ENCODE measurements around the gene DEPDC1. TPM values are rescaled to one million over a fixed set of nuclear protein-coding genes. Genes with fewer than 3 reads are reported as not detected.
"Not testable (repeated sequence)": the region's sequence is repeated elsewhere in the genome, so short reads cannot be mapped to it uniquely, and the experiment has no call there.

Gene DEPDC1
- total RNA-seq, 1 donor, result 30.2 TPM

- DNase-seq (ENCODE audit: low read depth), result no peak
- TF ChIP-seq CTCF (IDR thresholded peaks at IDR 0.05; ENCODE audit: insufficient read depth, low read depth, low read length), result no peak
- H3K4me3 ChIP-seq (ENCODE audit: low read depth, low read length), result no peak overlapping the region
These were observed 18.2 kb downstream of the DEPDC1 start for GRCh38 chr1:68478662-68479061.

- not testable (repeated sequence) for H3K4me3 ChIP-seq (ENCODE audit: low read depth, low read length); DNase-seq (ENCODE audit: low read depth)
These were observed 20.3 kb downstream of the DEPDC1 start for GRCh38 chr1:68476626-68477025.

- DNase-seq (ENCODE audit: low read depth), result no peak
- no peak overlapping the region for H3K4me3 ChIP-seq (ENCODE audit: low read depth, low read length)
- no peak for TF ChIP-seq CTCF (IDR thresholded peaks at IDR 0.05; ENCODE audit: insufficient read depth, low read depth, low read length)
These were observed 23.8 kb downstream of the DEPDC1 start for GRCh38 chr1:68473060-68473459.

- H3K4me3 ChIP-seq (ENCODE audit: low read depth, low read length), result no peak overlapping the region
- DNase-seq (ENCODE audit: low read depth), result peak; percentile 34
- TF ChIP-seq CTCF (IDR thresholded peaks at IDR 0.05; ENCODE audit: insufficient read depth, low read depth, low read length), result peak; percentile 74
These were observed 26.4 kb downstream of the DEPDC1 start for GRCh38 chr1:68470388-68470970.

GRCh38 chr1:68464891-68465290, 32.0 kb downstream of the DEPDC1 start:
- no peak for DNase-seq (ENCODE audit: low read depth)
- H3K4me3 ChIP-seq (ENCODE audit: low read depth, low read length), result no peak overlapping the region
- no peak for TF ChIP-seq CTCF (IDR thresholded peaks at IDR 0.05; ENCODE audit: insufficient read depth, low read depth, low read length)

GRCh38 chr1:68460935-68461334, 35.9 kb downstream of the DEPDC1 start:
- DNase-seq (ENCODE audit: low read depth), result no peak
- TF ChIP-seq CTCF (IDR thresholded peaks at IDR 0.05; ENCODE audit: insufficient read depth, low read depth, low read length), result no peak
- H3K4me3 ChIP-seq (ENCODE audit: low read depth, low read length), result no peak overlapping the region

- TF ChIP-seq CTCF (IDR thresholded peaks at IDR 0.05; ENCODE audit: insufficient read depth, low read depth, low read length), result no peak
- DNase-seq (ENCODE audit: low read depth), result peak; percentile 3
- no peak overlapping the region for H3K4me3 ChIP-seq (ENCODE audit: low read depth, low read length)
These were observed 37.1 kb downstream of the DEPDC1 start for GRCh38 chr1:68459796-68460195.

Measured in fibroblast of villous mesenchyme (primary cell).